Activated B cell treated with CpG ODN at 0.5 μM for 24 hours (primary cell): ENCODE results near the gene PI4K2A. TPM values are rescaled to one million over a fixed set of nuclear protein-coding genes. Genes with fewer than 3 reads are reported as not detected.
"Not testable (repeated sequence)": the region's sequence is repeated elsewhere in the genome, so short reads cannot be mapped to it uniquely, and the experiment has no call there.

ENCODE experiments used
- ATAC-seq: fragments of 200-7000 bp; cut with Tn5 transposase; one replicate; pipeline ENCODE4 v1.10.0; 2021; ENCODE audit warnings: low read depth, mild to moderate bottlenecking, moderate library complexity
- CTCF ChIA-PET: fragments of 350-600 bp; sonication (Branson Sonifier 250); formaldehyde crosslinking; loops from one replicate; lab custom pipeline; 2021; ENCODE audit warnings: antibody characterized with exemption; lab: Charles Lee
- POLR2A ChIA-PET: fragments of 350-600 bp; sonication (Branson Sonifier 250); formaldehyde crosslinking; loops from one replicate; lab custom pipeline; 2021; ENCODE audit warnings: antibody characterized with exemption; lab: Charles Lee
- DNase-seq: peaks from one replicate; pipeline ENCODE4 v3.0.0; 2022
- H3K27ac Mint-ChIP-seq: one replicate; pipeline ENCODE4 v1.8.0; 2020; ENCODE audit warnings: mixed read lengths
- H3K27me3 Mint-ChIP-seq: one replicate; pipeline ENCODE4 v1.8.0; 2021; ENCODE audit warnings: mixed read lengths
- H3K36me3 Mint-ChIP-seq: one replicate; pipeline ENCODE4 v1.8.0; 2021; ENCODE audit warnings: low read depth, mixed read lengths
- H3K4me1 Mint-ChIP-seq: one replicate; pipeline ENCODE4 v1.8.0; 2021; ENCODE audit warnings: mixed read lengths
- H3K4me3 Mint-ChIP-seq: one replicate; pipeline ENCODE4 v1.8.0; 2020; ENCODE audit warnings: mild to moderate bottlenecking, mixed read lengths
- H3K9me3 Mint-ChIP-seq: one replicate; pipeline ENCODE4 v1.8.0; 2020; ENCODE audit warnings: mixed read lengths
- CTCF ChIP-seq: fragments of 200-600 bp; IDR thresholded peaks from one replicate; pipeline ENCODE4 v1.8.0; 2022; ENCODE audit warnings: antibody characterized with exemption, mild to moderate bottlenecking
- intact Hi-C: fragments of 100-400 bp; cut with micrococcal nuclease; formaldehyde crosslinking; loops from one replicate; pipeline ENCODE4 v1.15.1; 2024
- total RNA-seq: library from RNA; stranded (reverse); gene quantifications from 2 replicates; pipeline ENCODE4 v1.2.3, GENCODE V29; 2022

PI4K2A gene
- total RNA-seq, 1 donor from 2014 or later: 15.0 TPM

- Mint-ChIP-seq H3K27me3 (no peaks in the 10 kb centered on the region), H3K4me3 (peak overlapping the region; percentile 97), H3K36me3 (peaks cover 31% of the 10 kb centered on the region), H3K4me1 (peaks cover 23% of the 10 kb centered on the region), H3K9me3 (no peaks in the 10 kb centered on the region), H3K27ac (peak overlapping the region; percentile 88)
- TF ChIP-seq CTCF: no peak
- CTCF ChIA-PET: no interaction called here
- peak; percentile 33 for DNase-seq
- POLR2A ChIA-PET: interaction anchor here (0.6 to 2.4 kb wide), 7 partner anchors 8 to 493 kb away, joined by 3 to 18 read pairs (median 7); partner anchors contain the start of genes AVPI1, R3HCC1L and ZFYVE27
- intact Hi-C loops: loop anchor here (1.0 to 10.0 kb wide), 6 partner anchors 8 to 806 kb away; partner anchors contain the start of genes AVPI1, HPS1, MMS19 and PGAM1
- peak; percentile 15 for ATAC-seq
Measured at GRCh38 chr10:97640868-97641811, 669 bp downstream of the PI4K2A start.

GRCh38 chr10:97642471-97643159 is 2.1 kb downstream of the PI4K2A start:
- Mint-ChIP-seq H3K36me3 (peaks cover 35% of the 10 kb centered on the region), H3K27ac (peak overlapping the region; percentile 5), H3K4me1 (peaks cover 25% of the 10 kb centered on the region), H3K4me3 (peak overlapping the region; percentile 41)
- CTCF ChIA-PET, DNase-seq, H3K9me3 Mint-ChIP-seq, H3K27me3 Mint-ChIP-seq, ATAC-seq: not testable (repeated sequence)
- POLR2A ChIA-PET: interaction anchor here (0.6 to 2.4 kb wide), 2 partner anchors 44 to 94 kb away, joined by 3 to 18 read pairs; partner anchors contain the start of gene AVPI1
- intact Hi-C loops: loop anchor here (10.0 kb wide), 1 partner anchor 492 kb away; the partner anchor contains the start of gene R3HCC1L

- Mint-ChIP-seq H3K9me3 (no peaks in the 10 kb centered on the region), H3K36me3 (peaks cover 35% of the 10 kb centered on the region), H3K27me3 (no peaks in the 10 kb centered on the region), H3K27ac (peak overlapping the region; percentile 12), H3K4me3 (no peak overlapping the region), H3K4me1 (peaks cover 30% of the 10 kb centered on the region)
- DNase-seq: no peak
- POLR2A ChIA-PET: no interaction called here
- no peak for TF ChIP-seq CTCF
- CTCF ChIA-PET: no interaction called here
- ATAC-seq: no peak
- intact Hi-C loops: loop anchor here (10.0 kb wide), 1 partner anchor 491 kb away; the partner anchor contains the start of gene R3HCC1L
Measured at GRCh38 chr10:97643441-97643985, 3.0 kb downstream of the PI4K2A start.

GRCh38 chr10:97644936-97645335 is 4.5 kb downstream of the PI4K2A start:
- H3K4me3 Mint-ChIP-seq: no peak overlapping the region
- CTCF ChIA-PET: interaction anchor here (0.7 kb wide), 2 partner anchors 33 to 86 kb away, joined by 3 read pairs; no protein-coding TSS in a partner anchor
- intact Hi-C loops: loop anchor here (10.0 kb wide), 1 partner anchor 490 kb away; the partner anchor contains the start of gene R3HCC1L
- DNase-seq: no peak
- POLR2A ChIA-PET: interaction anchor here (0.7 kb wide), 1 partner anchor 21 kb away, joined by 6 read pairs; no protein-coding TSS in a partner anchor
- H3K36me3 Mint-ChIP-seq: peaks cover 38% of the 10 kb centered on the region
- no peaks in the 10 kb centered on the region for H3K9me3 Mint-ChIP-seq
- H3K4me1 Mint-ChIP-seq: peaks cover 39% of the 10 kb centered on the region
- TF ChIP-seq CTCF: no peak
- ATAC-seq: no peak
- no peak overlapping the region for H3K27ac Mint-ChIP-seq
- no peaks in the 10 kb centered on the region for H3K27me3 Mint-ChIP-seq

- peaks cover 44% of the 10 kb centered on the region for H3K36me3 Mint-ChIP-seq
- CTCF ChIA-PET: interaction anchor here (1.4 kb wide), 1 partner anchor 54 kb away, joined by 3 read pairs; no protein-coding TSS in a partner anchor
- H3K27me3 Mint-ChIP-seq: no peaks in the 10 kb centered on the region
- no peaks in the 10 kb centered on the region for H3K9me3 Mint-ChIP-seq
- H3K27ac Mint-ChIP-seq: no peak overlapping the region
- peaks cover 24% of the 10 kb centered on the region for H3K4me1 Mint-ChIP-seq
- DNase-seq: no peak
- no peak for ATAC-seq
- POLR2A ChIA-PET: no interaction called here
- intact Hi-C loops: loop anchor here (10.0 kb wide), 1 partner anchor 487 kb away; the partner anchor contains the start of gene R3HCC1L
- H3K4me3 Mint-ChIP-seq: no peak overlapping the region
- TF ChIP-seq CTCF: no peak
Measured at GRCh38 chr10:97647556-97647955, 7.1 kb downstream of the PI4K2A start.
